Mesothelial cell of epicardium (in vitro differentiated cells): ENCODE data around the gene POP5. TPM values are rescaled to one million over a fixed set of nuclear protein-coding genes. Genes with fewer than 3 reads are reported as not detected.

Experiments
- DNase-seq, 2 experiments: peaks; one replicate each; pipeline ENCODE4 v3.0.0; 2021; ENCODE audit warnings: low spot score in 2 of 2; ENCODE audit not compliant: unreplicated experiment in 2 of 2
- H3K27ac Mint-ChIP-seq: 2 replicates; pipeline ENCODE4 v1.8.0; 2021; ENCODE audit warnings: mixed read lengths
- H3K27me3 Mint-ChIP-seq: 2 replicates; pipeline ENCODE4 v1.8.0; 2021; ENCODE audit warnings: low read depth, mixed read lengths
- H3K36me3 Mint-ChIP-seq: 2 replicates; pipeline ENCODE4 v1.8.0; 2021; ENCODE audit warnings: mixed read lengths
- H3K4me1 Mint-ChIP-seq: 2 replicates; pipeline ENCODE4 v1.8.0; 2021; ENCODE audit warnings: mixed read lengths
- H3K4me3 Mint-ChIP-seq: 2 replicates; pipeline ENCODE4 v1.8.0; 2021; ENCODE audit warnings: mild to moderate bottlenecking, moderate library complexity, mixed read lengths
- H3K9me3 Mint-ChIP-seq: 2 replicates; pipeline ENCODE4 v1.8.0; 2021; ENCODE audit warnings: mixed read lengths
- total RNA-seq: library from RNA; stranded (reverse); gene quantifications from 3 replicates; pipeline ENCODE4 v1.2.1, GENCODE V29; 2021
- TF ChIP-seq, protein P1 (sequence below): fragments of 200-600 bp; sonication (generic); IDR thresholded peaks from one replicate; pipeline ENCODE4 v1.5.0; 2021; ENCODE audit warnings: antibody characterized with exemption; ENCODE audit not compliant: unreplicated experiment

POP5 gene
- total RNA-seq, 1 donor from 2014 or later, result 38.6 TPM

DNA sequence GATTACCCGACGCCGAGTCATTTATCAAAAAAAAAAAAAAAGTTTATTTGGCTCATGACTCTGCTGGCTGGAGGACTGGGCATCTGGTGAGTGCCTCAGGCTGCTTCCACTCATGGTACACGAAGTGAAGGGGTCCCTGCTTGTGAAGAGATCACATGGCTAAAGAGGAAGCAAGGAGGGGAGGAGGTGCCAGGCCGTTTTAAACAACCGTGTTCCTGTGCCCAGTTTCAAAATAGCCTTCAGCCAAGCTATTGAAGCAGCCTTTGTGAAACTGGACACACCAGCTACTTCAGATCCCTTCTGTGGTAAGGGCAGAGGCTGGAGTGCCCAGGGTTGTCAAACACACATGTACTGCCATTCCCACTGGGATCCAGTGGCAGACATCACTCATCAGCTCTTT is 7.6 kb downstream of the POP5 start:
- no peak for DNase-seq
- H3K9me3 Mint-ChIP-seq, result no peaks in the 10 kb centered on the region
- H3K27ac Mint-ChIP-seq, result no peak overlapping the region
- H3K36me3 Mint-ChIP-seq, result peaks cover 47% of the 10 kb centered on the region
- H3K27me3 Mint-ChIP-seq, result no peaks in the 10 kb centered on the region
- peaks cover 7% of the 10 kb centered on the region for H3K4me1 Mint-ChIP-seq
- TF ChIP-seq, protein P1, sequence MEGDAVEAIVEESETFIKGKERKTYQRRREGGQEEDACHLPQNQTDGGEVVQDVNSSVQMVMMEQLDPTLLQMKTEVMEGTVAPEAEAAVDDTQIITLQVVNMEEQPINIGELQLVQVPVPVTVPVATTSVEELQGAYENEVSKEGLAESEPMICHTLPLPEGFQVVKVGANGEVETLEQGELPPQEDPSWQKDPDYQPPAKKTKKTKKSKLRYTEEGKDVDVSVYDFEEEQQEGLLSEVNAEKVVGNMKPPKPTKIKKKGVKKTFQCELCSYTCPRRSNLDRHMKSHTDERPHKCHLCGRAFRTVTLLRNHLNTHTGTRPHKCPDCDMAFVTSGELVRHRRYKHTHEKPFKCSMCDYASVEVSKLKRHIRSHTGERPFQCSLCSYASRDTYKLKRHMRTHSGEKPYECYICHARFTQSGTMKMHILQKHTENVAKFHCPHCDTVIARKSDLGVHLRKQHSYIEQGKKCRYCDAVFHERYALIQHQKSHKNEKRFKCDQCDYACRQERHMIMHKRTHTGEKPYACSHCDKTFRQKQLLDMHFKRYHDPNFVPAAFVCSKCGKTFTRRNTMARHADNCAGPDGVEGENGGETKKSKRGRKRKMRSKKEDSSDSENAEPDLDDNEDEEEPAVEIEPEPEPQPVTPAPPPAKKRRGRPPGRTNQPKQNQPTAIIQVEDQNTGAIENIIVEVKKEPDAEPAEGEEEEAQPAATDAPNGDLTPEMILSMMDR, result no peak
- H3K4me3 Mint-ChIP-seq, result no peak overlapping the region

DNA sequence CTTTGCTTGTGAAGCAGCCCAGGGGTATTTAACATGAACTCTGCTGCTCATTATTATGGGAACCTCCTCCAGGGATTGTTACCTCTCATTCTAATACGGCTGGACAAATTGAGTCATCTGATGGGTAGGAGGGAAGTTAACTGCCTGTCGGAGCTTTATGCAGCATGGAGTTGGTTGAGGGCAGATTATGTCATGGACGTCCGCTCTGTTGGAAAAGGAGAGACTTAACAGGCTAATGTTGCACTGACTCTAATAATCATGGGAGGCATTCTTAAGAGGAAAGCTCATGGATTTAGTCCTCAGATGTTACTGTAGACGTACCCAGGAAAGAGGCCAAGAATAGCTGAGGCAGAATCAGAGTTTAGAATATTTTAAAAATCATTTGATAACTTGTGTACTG is 9.9 kb downstream of the POP5 start:
- TF ChIP-seq, protein P1, result no peak
- H3K4me1 Mint-ChIP-seq, result peaks cover 7% of the 10 kb centered on the region
- H3K4me3 Mint-ChIP-seq, result no peak overlapping the region
- no peak for DNase-seq
- peaks cover 42% of the 10 kb centered on the region for H3K36me3 Mint-ChIP-seq
- H3K27ac Mint-ChIP-seq, result peak overlapping the region; percentile 49
- no peaks in the 10 kb centered on the region for H3K9me3 Mint-ChIP-seq
- H3K27me3 Mint-ChIP-seq, result no peaks in the 10 kb centered on the region

DNA sequence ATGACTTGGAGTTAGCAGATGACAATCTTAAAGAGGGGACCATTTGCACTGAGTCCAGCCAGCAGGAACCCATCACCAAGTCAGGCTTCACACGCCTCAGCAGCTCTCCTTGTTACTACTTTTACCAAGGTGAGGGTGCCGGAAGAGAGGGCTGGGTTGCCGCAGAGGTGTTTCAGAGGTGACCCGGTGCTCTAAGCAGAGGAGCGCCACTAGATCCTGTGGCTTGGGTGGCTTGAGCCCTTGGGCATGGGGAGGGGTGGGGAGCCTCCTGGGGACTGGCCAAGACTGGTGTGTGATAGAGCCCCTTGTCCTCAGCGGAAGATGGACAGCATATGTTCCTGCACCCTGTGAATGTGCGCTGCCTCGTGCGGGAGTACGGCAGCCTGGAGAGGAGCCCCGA is 17.7 kb downstream of the POP5 start:
- DNase-seq, result no peak
- H3K27me3 Mint-ChIP-seq, result no peaks in the 10 kb centered on the region
- no peak overlapping the region for H3K27ac Mint-ChIP-seq
- H3K4me1 Mint-ChIP-seq, result no peaks in the 10 kb centered on the region
- no peak overlapping the region for H3K4me3 Mint-ChIP-seq
- TF ChIP-seq, protein P1, result no peak
- H3K9me3 Mint-ChIP-seq, result no peaks in the 10 kb centered on the region
- peaks cover 39% of the 10 kb centered on the region for H3K36me3 Mint-ChIP-seq

DNA sequence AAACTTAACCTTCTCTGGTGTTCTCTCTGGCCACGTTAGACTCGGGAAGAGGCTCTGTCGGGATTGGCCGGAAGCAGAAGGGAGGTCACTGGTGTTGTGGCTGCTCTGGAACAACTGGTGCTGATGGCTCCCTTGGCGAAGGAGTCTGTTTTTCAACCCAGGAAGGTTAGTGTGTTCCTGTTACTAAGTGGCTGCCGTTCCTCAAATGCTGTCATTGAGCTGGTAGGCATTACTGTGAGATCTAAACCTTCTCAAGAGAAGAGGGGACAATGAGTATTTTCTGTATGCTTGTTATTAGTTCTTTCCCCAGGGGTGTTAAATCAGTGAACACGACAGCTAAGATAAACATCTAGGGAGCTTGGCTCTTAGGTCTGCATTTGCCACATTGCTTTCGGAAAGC is 18.3 kb downstream of the POP5 start:
- Mint-ChIP-seq H3K4me3 (no peak overlapping the region), H3K27me3 (no peaks in the 10 kb centered on the region), H3K9me3 (no peaks in the 10 kb centered on the region), H3K27ac (no peak overlapping the region), H3K4me1 (no peaks in the 10 kb centered on the region), H3K36me3 (peaks cover 40% of the 10 kb centered on the region)
- TF ChIP-seq, protein P1, result no peak
- no peak for DNase-seq

DNA sequence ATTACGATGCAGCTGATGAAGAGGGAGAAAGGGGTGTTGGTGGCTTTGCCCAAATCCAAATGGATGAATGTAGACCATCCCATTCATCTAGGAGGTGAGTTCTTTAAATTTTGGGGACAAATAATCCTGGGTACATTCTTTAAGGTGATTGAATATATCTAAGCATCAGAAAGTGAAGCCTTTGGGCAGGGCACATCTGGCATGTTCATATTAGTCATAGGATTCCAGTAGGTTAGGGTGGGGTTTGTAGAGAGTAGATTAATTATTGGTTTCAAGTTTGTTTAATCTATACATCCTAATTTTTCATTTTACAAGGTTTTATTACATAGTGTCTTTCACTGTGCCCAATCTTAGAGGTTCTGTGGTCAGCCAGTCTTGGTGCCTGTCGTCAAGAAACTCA is 23.6 kb downstream of the POP5 start:
- Mint-ChIP-seq H3K36me3 (peaks cover 40% of the 10 kb centered on the region), H3K4me1 (no peaks in the 10 kb centered on the region), H3K4me3 (no peak overlapping the region), H3K27ac (no peak overlapping the region), H3K27me3 (no peaks in the 10 kb centered on the region), H3K9me3 (no peaks in the 10 kb centered on the region)
- TF ChIP-seq, protein P1, result no peak
- DNase-seq, result no peak

DNA sequence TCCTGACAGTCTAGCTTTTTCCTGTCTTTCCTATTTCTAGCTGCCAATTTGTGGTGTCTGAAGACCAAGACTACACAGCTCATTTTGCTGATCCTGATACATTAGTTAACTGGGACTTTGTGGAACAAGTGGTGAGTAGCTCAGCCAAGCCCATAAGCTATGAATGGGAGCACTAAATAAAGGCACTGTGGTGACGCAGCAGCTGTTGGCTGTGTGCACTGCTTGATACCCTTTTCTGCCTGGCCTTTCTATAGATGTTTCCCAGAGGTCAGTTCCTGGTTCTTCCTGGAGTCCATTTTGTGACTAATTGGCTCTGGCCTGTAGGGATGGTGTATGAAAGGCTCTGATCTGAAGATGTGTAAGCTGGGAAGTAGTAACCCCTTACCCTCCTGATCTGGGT is 26.5 kb downstream of the POP5 start:
- no peaks in the 10 kb centered on the region for H3K9me3 Mint-ChIP-seq
- H3K27ac Mint-ChIP-seq, result no peak overlapping the region
- no peak for DNase-seq
- H3K4me1 Mint-ChIP-seq, result no peaks in the 10 kb centered on the region
- TF ChIP-seq, protein P1, result no peak
- H3K36me3 Mint-ChIP-seq, result peaks cover 31% of the 10 kb centered on the region
- no peaks in the 10 kb centered on the region for H3K27me3 Mint-ChIP-seq
- no peak overlapping the region for H3K4me3 Mint-ChIP-seq
